NOMO-1 (cell line): ENCODE data around the gene PALM.
"Not testable (repeated sequence)": the region's sequence is repeated elsewhere in the genome, so short reads cannot be mapped to it uniquely, and the experiment has no call there.

Source experiments
- DNase-seq, 2 experiments: peaks; one replicate each; lab custom pipeline; 2025; ENCODE audit not compliant: unreplicated experiment in 2 of 2; lab: John Stamatoyannopoulos, UW

Gene PALM, protein sequence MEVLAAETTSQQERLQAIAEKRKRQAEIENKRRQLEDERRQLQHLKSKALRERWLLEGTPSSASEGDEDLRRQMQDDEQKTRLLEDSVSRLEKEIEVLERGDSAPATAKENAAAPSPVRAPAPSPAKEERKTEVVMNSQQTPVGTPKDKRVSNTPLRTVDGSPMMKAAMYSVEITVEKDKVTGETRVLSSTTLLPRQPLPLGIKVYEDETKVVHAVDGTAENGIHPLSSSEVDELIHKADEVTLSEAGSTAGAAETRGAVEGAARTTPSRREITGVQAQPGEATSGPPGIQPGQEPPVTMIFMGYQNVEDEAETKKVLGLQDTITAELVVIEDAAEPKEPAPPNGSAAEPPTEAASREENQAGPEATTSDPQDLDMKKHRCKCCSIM

DNA sequence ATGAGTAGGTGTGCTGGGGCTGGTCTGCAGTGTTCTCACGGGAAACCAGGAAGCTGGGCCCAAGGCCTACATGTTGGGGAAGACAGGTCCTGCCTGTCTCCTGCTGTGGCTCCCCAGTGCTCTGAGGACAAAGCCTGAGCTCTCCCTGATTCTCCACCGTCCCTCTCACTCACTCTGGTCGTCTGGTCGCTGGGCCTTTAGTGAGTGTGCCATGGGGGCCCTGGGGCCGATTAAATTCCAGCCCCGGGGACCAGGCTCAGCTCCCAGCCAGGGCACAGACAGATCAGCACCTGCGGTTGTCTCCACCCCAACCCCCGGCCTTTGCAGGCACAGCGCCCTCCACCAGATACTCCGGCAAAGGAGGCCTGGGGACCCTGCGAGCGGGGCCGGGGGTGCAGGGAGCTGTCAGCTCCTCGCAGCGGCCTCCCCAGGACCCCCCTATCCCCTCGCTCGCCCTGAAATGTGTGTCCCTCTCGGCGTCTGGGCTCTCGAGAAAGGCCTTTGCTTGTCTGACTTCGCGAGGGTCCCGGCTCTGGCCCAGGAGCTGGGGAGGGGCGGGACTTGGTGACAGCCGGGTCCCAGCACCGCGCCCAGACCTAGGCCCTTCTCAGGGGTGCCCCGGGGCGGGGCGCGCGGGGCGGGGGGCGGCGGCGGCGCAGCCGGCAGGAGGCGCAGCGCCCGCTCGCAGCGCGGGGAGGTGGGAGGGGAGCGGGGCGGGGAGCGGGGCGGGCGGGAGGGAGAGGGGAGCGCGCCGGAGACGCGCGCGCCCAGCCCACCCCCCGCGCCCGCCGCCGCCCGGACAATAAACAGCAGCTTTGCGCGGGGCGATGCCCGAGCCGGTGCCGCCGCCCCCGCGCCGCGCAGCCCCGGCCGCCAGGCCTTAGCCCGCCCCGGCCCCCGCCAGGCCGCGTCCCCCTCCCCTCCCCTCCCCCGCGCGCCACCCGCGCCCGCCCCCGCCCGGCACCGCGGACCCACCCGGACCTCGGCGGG is at the start of gene PALM:
TSS of gene PALM (plus strand) at position 782 of the 990 bp plus-strand sequence. CDS start 212 bp downstream, outside the sequence.
- DNase-seq: peak in 1 of 2 experiments; percentile 20

DNA sequence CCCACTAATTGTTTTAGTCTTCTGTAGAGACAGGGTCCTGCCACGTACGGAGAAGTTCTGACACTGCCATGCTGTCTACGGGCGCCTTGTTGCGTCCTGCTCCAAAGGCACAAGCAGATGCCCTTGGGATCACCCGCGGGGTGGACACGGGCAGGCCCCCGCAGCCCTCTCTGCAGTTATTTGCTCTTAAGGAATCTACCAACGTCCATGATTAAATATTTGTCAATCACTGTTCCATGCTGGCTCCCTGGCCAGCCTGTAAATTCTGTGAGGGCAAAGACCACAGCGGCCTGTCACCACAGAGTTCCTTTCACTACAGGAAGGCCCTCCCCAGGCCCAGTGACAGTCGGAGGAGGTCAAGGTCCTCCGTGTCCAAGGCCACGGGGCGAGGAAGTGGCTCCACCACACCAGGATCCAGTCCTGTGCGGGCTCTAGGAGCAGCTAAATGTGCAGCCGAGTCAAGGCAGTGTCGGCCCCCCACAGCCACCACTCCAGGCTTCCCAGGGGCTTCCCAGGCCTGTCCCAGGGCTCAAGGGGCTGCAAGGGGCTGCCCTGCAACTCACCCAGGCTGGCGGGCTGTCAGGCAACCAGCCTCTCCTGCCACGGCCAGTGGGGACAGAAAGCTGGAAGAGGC is 47.8 kb upstream of the PALM start:
- no peak for DNase-seq

DNA sequence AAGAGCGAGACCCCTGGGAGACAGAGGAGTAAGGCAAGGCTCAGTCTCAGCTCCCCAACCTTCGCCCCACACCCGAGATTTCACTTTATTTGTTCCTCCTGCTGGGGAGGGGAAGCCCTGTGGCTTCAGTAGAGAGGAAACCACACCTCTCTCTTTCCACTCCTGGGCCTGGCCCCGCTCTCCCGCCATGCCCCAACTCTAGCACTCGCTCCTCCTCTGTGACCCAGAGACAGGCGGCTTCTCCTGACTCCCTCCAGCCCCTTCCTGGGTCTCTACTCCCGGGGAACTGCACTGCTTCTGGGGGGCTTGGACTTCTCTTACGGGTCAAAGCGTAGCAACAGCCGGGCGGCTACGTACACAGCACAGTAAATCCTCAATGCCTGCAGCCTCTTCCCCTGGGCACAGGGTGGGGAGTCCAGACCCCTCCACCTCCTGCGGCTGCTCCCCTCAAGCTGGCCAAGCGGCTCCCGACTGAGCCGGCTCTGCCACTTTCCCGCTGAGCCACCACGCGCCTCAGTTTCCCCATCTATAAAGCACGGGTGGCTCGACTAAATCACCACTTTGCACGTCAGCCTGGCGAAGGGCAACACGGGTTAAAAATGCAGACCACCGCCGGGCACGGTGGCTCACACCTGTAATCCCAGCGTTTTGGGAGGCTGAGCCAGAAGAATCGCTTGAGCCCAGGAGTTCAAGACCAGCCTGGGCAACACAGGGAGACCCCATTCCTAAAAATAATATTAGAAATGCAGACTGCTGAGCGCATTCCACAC is 47.1 kb upstream of the PALM start:
- DNase-seq: peak; percentile 53 to 60

DNA sequence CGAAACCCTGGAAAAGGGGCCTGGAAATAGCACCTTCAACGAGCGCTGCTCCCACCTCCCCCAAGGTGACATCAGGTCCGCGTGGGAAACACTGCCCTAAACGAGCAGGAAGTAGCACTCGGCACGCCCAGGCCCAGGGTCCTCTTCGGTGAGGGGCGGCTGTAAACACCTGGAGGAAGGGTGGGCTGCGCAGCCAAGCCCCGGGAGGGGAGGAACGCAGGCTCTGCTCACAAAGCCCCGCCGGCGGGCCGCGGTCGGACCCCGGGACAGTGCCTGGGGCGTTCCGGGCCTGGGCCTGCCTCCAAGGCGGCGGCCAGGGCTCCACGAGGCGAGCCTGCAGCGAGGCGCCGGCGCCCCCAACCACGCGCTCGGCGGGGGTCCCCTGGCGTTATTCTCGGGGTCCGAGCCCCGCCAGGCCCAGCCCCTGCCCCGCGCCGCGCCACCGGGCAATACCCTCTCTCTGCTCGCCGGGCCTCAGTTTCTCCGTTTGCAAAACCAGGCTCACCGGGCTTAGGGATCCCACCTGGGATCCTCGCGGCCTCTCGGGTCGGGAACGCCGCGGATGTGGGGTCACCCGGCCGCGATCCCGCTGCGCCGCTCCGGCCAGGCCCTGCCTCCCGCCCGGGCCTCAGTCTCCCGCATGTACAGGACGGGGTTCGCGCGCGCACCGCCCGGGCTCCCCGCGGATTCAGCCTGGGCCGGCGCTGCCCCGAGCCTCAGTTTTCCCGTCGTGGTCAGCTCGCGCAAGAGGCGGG is 46.4 kb upstream of the PALM start:
- peak; percentile 59 to 65 for DNase-seq

DNA sequence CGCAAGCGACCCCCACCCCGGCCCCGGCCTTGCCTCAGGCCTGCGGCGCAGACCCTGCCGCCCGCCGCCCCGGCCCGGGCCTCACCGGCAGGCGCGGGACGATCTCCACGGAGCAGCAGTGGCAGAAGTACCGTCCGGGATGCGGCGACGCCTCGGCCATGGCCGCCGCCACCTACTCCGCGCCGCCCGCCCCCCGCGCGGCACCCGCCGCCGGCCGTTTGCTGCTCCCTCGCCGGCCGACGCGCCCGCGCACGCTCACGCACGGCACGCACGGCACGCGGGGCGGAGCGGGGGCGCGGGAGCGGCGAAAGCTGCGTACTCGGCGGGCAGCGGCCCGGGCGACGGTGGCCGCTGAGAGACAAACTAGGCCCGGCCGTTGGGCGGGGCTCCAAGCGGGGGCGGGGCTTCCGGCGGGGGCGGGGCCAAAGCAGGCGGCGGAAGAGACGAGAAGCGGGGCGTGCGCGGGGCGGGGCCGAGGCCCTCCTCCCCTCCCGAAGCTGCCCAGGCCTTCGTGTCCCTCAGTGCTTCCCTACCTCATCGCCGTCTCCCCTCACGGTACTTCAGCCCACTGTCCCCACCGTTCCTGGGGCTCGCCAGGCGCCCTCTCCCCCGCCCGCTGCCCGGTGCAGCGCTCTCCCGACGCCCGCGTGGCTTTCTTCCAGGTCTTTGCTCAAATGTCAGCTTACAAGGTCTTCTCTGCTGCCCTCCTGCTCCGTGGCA is 45.6 kb upstream of the PALM start, which contains the start of gene RNF126:
TSS of gene RNF126 (minus strand) at position 253 of the 720 bp plus-strand sequence. CDS start at position 160, 93 bp downstream.
- DNase-seq: peak; percentile 84 to 95

DNA sequence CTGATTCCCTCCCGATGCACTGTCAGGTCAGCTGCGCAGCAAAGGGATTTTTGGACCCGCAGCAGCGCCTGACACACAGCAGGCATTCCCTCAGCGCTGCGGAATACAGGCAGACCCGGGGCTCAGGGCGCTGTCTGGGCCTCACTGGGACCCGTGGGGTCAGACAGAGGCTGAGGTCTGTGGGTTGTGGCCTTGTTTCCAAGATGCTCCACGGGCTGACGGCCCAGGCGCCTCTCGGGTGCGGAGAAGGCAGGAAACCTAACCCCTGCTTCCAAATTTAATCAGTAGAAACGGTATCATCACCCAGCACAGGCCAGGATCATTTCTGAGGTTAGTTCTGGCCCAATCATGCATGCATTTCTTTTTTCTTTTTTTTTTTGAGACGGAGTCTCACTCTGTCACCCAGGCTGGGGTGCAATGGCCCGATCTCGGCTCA is 45.0 kb upstream of the PALM start:
- DNase-seq: no peak

DNA sequence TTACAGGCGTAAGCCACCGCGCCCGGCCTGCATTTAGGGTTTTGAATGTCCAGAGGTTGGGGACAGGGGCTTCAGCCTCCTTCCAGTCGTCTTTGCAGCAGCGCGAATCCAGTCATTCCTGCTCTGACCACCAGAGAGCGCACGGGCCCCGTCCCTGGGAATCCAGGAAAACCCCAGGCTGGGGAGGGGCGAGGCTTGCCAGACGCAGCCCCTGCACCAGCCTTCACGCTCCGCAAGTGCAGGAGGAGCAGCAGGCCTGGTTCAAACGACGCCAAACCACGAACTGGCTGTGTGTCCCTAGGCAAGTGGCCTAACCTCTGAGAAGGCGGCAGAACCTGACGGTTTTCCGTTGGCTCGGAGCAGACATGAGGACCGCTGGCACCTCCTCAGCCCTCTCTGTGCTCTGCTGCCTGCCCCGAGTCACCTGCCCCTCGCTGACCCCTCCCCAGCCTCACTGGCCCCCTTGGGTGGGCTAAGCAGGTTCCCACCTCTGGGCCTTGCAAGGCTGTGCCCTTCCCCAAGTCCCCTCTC is 43.8 kb upstream of the PALM start:
- DNase-seq: peak; percentile 63 to 69

DNA sequence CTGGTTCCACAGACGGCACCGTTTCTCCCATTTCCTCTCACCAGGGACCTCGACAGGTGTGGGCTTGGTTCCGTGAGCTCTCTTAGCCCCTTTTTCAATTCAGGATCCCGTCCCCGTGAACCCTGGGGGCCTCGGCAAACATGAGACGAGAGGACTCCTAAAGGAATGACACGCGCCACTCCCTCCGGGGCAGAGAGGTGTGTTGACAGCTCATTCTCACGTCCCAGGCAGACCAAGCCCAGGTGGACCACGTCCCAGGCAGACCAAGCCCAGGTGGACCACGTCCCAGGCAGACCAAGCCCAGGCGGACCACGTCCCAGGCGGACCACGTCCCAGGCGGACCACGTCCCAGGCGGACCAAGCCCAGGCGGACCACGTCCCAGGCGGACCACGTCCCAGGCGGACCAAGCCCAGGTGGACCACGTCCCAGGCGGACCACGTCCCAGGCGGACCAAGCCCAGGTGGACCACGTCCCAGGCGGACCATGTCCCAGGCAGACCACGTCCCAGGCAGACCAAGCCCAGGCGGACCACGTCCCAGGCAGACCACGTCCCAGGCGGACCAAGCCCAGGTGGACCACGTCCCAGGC is 41.7 kb upstream of the PALM start:
- DNase-seq: not testable (repeated sequence)

DNA sequence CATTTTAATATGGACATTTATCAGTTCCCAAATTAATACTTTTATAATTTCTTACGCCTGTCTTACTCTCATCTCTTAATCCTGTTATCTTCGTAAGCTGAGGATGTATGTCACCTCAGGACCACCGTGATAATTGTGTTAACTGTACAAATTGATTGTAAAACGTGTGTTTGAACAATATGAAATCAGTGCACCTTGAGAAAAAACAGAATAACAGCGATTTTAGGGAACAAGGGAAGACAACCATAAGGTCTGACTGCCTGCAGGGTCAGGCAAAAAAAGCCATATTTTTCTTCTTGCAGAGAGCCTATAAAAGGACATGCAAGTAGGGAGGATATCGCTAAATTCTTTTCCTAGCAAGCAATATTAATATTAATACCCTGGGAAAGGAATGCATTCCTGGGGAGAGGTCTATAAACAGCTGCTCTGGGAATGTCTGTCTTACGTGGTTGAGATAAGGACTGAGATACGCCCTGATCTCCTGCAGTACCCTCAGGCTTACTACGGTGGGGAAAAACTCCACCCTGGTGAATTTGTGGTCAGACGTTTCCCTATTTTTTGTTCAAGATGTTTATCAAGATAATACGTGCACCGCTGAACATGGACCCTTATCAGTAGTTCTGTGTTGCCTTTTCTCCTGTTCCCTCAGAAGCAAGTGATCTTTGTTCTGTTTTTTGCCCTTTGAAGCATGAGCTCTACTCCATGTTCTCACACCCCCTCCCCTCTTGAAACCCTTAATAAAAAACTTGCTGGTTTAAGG is 39.9 kb upstream of the PALM start:
- not testable (repeated sequence) for DNase-seq

DNA sequence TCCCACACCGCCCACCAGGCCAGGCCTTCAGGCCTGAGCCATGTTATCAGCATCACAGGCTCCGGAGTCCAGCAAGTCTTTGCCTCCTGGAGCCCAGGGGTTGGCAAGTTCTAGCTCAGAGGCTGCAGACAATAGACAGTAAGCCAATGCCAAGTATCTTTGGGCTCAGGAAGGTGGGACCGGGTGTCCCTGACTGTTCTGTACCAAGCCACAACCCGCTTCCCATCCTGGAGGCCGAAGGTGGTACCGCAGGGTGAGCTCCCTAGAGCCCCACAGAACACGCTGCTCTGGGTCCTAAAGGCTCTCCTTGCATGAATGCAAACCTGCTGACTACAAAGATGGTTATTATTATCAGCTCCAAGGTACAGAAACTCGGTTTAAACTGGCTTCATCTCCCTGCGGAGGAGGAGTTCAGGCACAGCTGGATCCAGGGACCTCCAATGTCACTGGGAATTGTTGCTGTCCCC is 38.1 kb upstream of the PALM start:
- no peak for DNase-seq

DNA sequence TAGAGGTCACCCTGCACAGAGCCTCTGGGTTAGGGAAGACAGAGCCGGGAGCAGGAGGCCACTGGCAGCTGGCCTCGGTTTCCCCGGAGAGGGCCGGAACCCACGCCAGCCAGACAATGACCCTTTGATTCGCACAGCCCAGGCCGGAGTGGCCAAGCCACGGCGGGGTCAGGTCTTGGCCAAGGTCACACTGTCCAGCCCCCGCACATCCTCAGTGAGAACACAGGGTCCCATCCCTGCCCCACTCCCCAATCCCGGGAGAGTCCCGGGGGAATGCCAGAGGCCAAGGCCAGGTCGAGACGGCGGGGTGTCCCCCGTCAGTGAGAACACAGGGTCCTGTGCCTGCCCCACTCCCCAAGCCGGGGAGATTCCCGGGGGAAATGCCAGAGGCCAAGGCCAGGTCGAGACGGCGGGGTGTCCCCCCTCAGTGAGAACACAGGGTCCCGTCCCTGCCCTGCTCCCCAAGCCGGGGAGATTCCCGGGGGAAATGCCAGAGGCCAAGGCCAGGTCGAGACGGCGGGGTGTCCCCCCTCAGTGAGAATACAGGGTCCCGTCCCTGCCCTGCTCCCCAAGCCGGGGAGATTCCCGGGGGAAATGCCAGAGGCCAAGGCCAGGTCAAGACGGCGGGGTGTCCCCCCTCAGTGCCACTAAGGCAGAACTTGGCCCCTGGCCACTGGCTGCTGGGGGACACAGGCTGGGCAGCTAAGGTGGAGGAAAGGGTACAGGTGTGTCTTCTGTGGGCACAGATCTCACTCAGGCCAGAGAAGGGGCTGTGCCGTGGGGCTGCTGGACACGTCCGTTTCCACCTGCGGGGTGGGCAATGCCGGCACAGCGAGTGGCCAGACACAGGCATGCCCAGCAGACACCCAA is 34.2 kb upstream of the PALM start:
- no peak for DNase-seq

DNA sequence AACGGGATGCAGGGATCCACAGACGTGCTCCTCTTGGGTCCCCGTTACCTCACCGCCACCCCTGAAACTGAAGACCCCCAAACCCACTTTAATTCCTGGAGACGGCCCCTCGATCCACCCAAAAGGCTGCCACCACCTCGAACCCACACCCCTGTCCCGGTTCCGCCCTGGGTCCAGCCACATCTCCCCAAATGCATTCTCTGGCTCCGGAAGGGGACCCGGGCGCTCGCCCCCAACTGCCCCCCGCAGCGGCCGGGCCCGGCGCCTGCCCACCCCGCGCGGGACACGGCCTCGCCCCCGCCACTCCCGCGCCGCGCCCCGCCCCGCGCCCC is 32.8 kb upstream of the PALM start:
- DNase-seq: no peak

DNA sequence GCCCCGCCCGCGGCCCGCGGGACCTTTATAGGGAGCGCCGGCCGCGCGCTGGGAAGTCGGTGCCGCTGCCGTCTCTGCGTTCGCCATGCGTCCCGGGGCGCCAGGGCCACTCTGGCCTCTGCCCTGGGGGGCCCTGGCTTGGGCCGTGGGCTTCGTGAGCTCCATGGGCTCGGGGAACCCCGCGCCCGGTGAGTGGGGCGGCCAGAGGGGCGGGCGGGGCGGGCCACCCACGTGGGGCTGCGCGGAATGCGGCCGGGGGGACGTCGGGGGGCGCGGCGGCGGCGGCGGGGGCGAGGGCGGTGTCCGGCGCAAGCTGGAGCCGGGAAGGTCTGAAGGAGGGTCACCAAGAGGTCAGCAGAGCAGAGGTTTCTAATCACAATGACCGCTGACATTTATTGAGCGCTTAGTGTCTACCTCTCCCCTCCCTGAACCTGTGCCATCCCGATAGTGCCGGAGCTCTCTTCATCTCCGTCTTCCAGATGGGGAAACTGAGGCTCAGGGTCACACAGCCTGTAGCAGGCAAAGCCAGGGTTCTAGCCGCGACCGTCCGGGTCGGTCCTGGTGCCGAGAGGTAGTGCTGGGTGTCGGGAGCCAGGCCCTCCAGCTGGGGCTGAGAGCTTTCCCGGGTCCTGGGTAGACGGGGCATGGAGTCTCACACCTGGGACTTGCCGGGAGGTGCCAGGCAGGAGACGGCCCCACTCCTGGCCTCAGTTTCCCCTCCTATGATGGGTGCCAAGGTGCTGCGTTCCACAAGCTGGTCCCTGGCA is 32.2 kb upstream of the PALM start, which contains the start of gene FSTL3:
TSS of gene FSTL3 (plus strand) at position 54 of the 767 bp plus-strand sequence. CDS start at position 86, 32 bp downstream.
- no peak for DNase-seq

DNA sequence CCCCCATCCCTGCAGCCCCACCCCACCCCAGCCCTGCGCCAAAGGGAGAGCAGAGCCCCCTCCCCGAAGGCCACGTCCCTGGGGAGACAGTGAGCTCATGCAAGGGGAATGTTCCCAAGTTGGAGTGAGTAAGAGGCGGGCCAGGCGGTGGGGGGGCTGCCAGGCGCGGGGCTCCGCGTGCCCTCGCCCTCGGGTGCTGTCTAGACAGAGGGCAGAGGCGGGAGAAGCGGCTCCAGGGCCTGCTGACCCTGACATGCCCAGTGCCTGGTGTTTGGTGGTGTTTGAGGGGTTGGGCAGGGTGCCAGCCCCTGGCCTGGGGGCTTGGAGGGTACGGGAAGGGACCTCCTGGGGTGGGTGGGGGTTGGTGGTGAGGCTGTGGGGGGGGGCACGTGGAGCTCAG is 31.5 kb upstream of the PALM start:
- DNase-seq: no peak

DNA sequence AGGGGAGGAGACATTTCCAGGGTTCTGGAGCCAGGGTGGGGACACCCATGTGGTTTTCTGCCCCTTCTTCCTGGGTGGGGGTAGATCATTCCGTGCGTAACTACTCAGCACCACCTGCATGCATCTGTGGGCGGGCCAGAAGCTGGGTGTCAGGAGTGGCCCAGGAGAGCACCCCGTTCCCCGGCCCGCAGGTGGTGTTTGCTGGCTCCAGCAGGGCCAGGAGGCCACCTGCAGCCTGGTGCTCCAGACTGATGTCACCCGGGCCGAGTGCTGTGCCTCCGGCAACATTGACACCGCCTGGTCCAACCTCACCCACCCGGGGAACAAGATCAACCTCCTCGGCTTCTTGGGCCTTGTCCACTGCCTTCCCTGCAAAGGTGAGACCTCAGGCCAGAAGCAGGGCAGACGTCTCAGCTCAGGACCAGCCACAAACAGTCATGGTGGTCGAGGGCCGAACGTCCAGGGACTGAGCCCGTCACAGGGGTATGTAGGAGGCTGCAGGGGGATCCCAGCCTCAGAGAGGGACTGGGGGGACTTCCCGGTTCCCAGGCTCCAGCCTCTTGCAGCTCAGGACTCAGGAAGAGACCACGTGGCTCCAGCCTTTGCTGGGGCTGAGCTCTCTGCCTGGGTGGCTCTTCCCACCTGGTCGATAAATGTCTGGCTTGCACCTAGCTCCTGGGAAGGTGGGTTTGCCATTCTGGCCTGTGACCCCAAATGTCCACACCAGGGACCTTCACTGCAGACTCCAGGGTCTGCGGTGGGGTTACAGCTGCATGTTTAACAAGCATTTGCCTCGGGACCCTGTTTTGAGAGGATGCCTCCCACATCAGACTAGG is 30.9 kb upstream of the PALM start:
- no peak for DNase-seq
